ENCODE results near the gene EXOSC7.

- no peak for TF ChIP-seq POLR2AphosphoS5 (IDR thresholded peaks at IDR 0.05; ENCODE audit: borderline replicate concordance, low read depth, low read length)
- no peak for TF ChIP-seq EZH2 (IDR thresholded peaks at IDR 0.05)
- TF ChIP-seq FOXP2 (optimal IDR thresholded peaks at IDR 0.05; ENCODE audit: control extremely low read depth, extremely low read length, insufficient read depth): no peak
Observed at GRCh38 chr3:44952689-44953088, 23.4 kb upstream of the EXOSC7 start.
